ENCODE results near the gene ADAMTSL3.
"Not testable (repeated sequence)": the region's sequence is repeated elsewhere in the genome, so short reads cannot be mapped to it uniquely, and the experiment has no call there.

Gene ADAMTSL3

GRCh38 chr15:83992324-83993031 is 338.6 kb downstream of the ADAMTSL3 start:
- no peak for DNase-seq

DNA sequence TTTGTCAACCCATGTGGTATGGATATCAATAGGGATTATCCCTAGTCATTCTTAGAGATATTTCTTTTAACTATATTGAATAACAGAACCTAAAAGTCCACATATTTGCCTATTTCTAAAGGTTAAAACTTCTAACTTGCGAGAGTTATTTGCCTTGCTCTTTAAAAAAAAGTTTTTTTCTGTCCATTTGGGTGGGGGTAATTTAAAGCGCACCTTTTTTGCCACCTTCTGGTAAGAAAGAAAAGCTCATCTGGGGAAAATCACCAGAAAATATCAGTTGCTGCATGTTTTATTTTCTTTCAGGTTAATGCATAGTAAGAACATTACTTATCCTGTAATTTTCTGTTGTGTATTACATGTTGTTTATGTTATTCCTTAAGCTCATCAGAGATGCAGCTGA is 339.7 kb downstream of the ADAMTSL3 start:
- DNase-seq = no peak

DNA sequence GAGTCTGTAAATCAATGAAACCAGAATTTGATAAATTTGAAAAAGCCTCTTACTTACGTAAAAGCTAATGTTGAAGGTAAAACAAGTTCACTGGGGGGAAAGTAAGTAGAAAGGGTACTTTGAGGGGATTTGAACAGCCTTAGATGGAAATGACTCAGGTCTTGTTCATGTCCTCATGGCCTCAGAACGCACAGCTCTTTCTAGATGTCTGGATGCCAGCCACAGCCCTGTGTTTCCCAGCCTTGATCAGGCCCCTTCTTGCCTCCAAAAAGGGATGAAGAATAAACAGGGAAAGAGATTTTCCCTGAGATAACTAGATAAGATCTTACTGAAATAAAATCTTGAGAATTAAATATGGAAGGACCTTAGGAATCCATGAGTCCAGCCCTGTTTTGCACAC is 344.6 kb downstream of the ADAMTSL3 start:
- no peak for DNase-seq

GRCh38 chr15:83999396-84000135 is 345.6 kb downstream of the ADAMTSL3 start:
- no peak for DNase-seq

GRCh38 chr15:84001037-84001436 is 347.1 kb downstream of the ADAMTSL3 start:
- no peak for DNase-seq

DNA sequence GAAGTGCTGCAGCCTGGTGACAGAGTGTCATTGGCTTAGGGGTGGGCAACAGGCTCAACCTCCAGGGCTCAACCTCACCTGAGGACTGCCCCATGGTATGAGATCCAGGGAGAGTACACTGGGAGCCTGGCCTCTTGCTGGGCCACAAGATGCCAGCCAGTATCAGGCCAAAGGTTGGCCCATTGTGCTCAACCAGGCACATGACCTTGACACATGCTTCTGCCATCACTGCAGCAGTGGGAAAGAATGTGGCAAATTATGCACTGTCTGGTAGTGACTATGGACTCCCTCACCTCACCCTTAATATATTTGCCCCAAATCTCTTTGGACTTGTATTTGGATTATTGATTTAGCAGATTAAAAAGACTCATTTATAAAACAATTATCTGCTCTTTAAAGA is 347.7 kb downstream of the ADAMTSL3 start:
- no peak for DNase-seq

GRCh38 chr15:84003791-84004503 is 350.0 kb downstream of the ADAMTSL3 start:
- DNase-seq = no peak

GRCh38 chr15:84006421-84006820 is 352.5 kb downstream of the ADAMTSL3 start:
- DNase-seq = no peak

- no peak for DNase-seq
Measured at GRCh38 chr15:84009616-84010015, 355.7 kb downstream of the ADAMTSL3 start.

GRCh38 chr15:84010246-84010645 is 356.3 kb downstream of the ADAMTSL3 start:
- DNase-seq = no peak

- DNase-seq = no peak
Measured at GRCh38 chr15:84016371-84016770, 362.4 kb downstream of the ADAMTSL3 start.

DNA sequence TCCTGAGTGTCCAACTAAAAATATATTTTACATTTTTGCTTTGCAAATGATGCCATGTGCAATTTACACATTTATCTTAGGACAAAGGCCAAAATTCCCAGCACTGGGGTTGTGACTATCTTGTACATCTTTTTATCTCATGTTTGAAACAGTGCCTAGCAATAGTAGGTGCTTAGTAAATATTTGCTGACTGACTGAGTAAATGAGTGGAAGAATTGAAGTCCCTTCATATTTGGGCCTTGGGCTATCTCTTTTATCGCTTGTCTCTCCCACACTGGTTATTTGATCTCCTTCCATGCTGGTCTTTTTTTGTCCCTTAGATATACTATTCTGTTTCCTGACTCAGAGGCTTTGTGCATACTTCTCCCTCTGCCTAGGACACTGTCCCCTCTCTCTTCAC is 368.6 kb downstream of the ADAMTSL3 start:
- DNase-seq = no peak

DNA sequence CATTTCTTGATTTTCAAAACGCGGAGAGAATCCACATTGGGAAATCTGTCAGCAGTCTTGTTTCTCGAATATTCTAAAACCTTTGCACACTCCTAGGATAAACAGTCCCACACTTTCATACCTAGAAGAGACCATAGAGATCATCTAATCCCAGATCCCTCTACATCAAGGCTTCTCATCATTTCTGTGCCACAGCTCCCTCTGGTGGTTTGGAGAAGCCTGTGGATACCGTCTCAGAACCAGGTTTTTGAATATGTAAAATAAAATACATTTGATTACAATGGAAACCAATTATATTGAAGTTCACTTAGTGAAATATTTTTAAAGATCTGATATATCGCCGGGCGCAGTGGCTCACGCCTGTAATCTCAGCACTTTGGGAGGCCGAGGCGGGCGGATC is 369.7 kb downstream of the ADAMTSL3 start:
- DNase-seq = no peak

- DNase-seq = no peak
Measured at GRCh38 chr15:84033793-84034553, 380.1 kb downstream of the ADAMTSL3 start.

DNA sequence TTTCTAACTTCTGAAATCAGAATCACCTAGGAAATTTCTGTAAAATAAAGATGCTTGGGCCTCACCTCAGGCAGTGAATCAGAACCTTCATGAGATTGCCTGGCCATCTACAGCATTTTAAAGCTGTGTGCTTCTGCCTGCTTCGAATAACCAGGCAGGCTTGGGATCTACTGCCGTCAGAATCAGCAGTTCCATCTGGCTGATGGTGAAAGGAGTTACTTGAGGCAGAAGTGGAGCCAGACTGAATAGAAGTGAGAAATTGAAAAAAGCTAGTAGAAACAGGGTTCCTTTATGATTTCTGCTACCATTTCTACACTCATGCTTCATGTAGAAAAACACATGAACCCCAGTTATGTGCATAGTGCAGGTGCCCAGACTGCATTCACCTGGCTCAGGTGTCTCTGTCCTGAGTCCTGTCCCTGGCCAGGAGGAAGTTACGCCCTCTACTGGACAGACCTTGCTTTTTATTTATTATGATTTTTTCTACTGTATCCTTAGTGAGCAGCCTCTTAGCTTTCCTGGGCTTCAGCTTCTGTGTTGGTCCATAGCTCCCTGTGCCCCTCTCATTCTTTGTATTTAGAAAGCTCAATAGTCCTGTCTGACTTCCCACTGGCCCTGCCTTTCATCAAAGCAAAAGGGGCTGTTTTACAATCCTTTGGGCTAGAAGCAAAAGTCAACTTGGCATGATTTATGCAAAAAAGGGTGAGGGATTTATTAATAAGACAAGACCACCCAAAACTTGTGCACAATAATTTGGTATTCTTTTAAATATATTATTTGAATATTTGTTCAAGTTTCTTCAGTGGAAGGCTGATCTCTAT is 380.9 kb downstream of the ADAMTSL3 start:
- no peak for DNase-seq

DNA sequence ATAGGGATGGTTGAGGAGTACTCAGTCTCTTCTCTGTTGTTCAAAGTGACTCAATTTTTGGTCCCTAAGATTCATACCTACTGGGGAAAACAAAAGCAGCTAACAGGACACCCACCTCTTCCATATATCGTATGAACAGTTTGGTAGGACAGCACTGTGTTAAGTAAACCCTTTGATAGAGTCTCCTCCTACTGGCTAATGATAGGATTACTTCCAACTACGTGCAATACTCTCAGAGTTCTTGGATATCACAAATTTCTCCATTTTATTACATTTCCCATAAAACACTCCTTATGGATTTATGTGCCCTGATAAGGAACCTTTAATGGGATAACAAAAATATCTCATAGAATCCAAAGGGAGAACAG is 381.5 kb downstream of the ADAMTSL3 start:
- DNase-seq = no peak

- DNase-seq = no peak
Measured at GRCh38 chr15:84037301-84037700, 383.4 kb downstream of the ADAMTSL3 start.

DNA sequence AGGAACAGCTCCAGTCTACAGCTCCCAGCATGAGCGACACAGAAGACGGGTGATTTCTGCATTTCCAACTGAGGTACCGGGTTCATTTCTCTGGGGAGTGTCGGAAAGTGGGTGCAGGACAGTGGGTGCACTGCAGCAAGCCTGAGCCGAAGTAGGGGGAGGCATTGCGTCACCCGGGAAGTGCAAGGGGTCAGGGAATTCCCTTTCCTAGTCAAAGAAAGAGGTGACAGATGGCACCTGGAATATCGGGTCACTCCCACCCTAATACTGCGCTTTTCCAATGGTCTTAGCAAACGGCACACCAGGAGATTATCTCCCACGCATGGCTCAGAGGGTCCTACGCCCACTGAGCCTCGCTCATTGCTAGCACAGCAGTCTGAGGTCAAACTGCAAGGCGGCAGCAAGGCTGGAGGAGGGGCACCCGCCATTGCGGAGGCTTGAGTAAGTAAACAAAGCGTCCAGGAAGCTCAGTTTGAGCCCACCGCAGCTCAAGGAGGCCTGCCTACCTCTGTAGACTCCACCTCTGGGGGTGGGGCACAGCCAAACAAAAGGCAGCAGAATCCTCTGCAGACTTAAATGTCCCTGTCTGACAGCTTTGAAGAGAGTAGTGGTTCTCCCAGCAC is 388.6 kb downstream of the ADAMTSL3 start:
- not testable (repeated sequence) for DNase-seq

GRCh38 chr15:84046064-84046637 is 392.2 kb downstream of the ADAMTSL3 start:
- no peak for DNase-seq

- DNase-seq = not testable (repeated sequence)
Measured at GRCh38 chr15:84049480-84049879, 395.6 kb downstream of the ADAMTSL3 start.

DNA sequence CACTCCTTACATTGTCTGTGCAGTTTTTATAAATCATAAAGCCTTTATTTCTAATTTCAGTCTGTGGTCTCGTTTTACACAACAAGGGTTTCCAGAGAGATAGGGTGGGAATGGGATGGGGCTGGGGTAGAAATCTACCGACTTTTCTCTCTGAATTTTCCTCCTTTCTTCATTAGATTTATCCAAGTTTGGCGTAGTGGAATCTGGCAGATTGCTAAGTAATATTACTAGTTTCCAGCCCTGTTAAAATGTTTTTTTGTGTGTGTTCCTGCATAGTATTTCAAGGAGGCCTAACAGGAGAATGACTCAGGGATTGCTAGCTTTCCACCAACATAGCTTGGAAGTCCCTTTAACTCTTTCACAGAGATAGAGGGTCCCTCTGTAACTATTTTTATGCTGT is 396.2 kb downstream of the ADAMTSL3 start:
- DNase-seq = no peak

All from NCI-H187 (cell line).